Measurements from ENCODE around the gene MEIS2.

MEIS2 gene

GRCh38 chr15:36947035-36947719 is 153.2 kb downstream of the MEIS2 start:
- no peak for TF ChIP-seq CTCF (IDR thresholded peaks at IDR 0.05; ENCODE audit: insufficient read depth, low read length)
- TF ChIP-seq POLR2AphosphoS5 (IDR thresholded peaks at IDR 0.05; ENCODE audit: low read depth) = no peak
- TF ChIP-seq GABPA (IDR thresholded peaks at IDR 0.05; ENCODE audit: low read depth) = no peak
- TF ChIP-seq SPI1 (IDR thresholded peaks at IDR 0.05; ENCODE audit: borderline replicate concordance, low read depth) = no peak
- no peak for TF ChIP-seq REST (IDR thresholded peaks at IDR 0.05; ENCODE audit: insufficient replicate concordance, low read depth)
- H3K4me3 ChIP-seq (replicated peaks; ENCODE audit: insufficient read depth, low read length) = no peak overlapping the region
- no peak overlapping the region for H3K27ac ChIP-seq (replicated peaks)
- no peaks in the 10 kb centered on the region for H3K27me3 ChIP-seq (ENCODE audit: insufficient read depth, poor library complexity, severe bottlenecking)
- DNase-seq (ENCODE audit: low read depth in 1 of 2, low spot score in 1 of 2) = no peak

- Histone ChIP-seq H3K27ac (replicated peaks) (no peak overlapping the region), H3K27me3 (ENCODE audit: insufficient read depth, poor library complexity, severe bottlenecking) (no peaks in the 10 kb centered on the region), H3K4me3 (replicated peaks; ENCODE audit: insufficient read depth, low read length) (no peak overlapping the region)
- no peak for TF ChIP-seq GABPA (IDR thresholded peaks at IDR 0.05; ENCODE audit: low read depth)
- no peak for TF ChIP-seq REST (IDR thresholded peaks at IDR 0.05; ENCODE audit: insufficient replicate concordance, low read depth)
- no peak for TF ChIP-seq POLR2AphosphoS5 (IDR thresholded peaks at IDR 0.05; ENCODE audit: low read depth)
- TF ChIP-seq SPI1 (IDR thresholded peaks at IDR 0.05; ENCODE audit: borderline replicate concordance, low read depth) = no peak
- no peak for TF ChIP-seq CTCF (IDR thresholded peaks at IDR 0.05; ENCODE audit: insufficient read depth, low read length)
- no peak for DNase-seq (ENCODE audit: low read depth in 1 of 2, low spot score in 1 of 2)
Measured at GRCh38 chr15:36944442-36944841, 155.9 kb downstream of the MEIS2 start.

- Histone ChIP-seq H3K4me3 (replicated peaks; ENCODE audit: insufficient read depth, low read length) (no peak overlapping the region), H3K27ac (replicated peaks) (no peak overlapping the region), H3K27me3 (ENCODE audit: insufficient read depth, poor library complexity, severe bottlenecking) (no peaks in the 10 kb centered on the region)
- DNase-seq (ENCODE audit: low read depth in 1 of 2, low spot score in 1 of 2) = no peak
- no peak for TF ChIP-seq GABPA (IDR thresholded peaks at IDR 0.05; ENCODE audit: low read depth)
- no peak for TF ChIP-seq SPI1 (IDR thresholded peaks at IDR 0.05; ENCODE audit: borderline replicate concordance, low read depth)
- TF ChIP-seq CTCF (IDR thresholded peaks at IDR 0.05; ENCODE audit: insufficient read depth, low read length) = no peak
- no peak for TF ChIP-seq REST (IDR thresholded peaks at IDR 0.05; ENCODE audit: insufficient replicate concordance, low read depth)
- no peak for TF ChIP-seq POLR2AphosphoS5 (IDR thresholded peaks at IDR 0.05; ENCODE audit: low read depth)
Measured at GRCh38 chr15:36943508-36944361, 156.6 kb downstream of the MEIS2 start.
